ENCODE data around the gene KNOP1. TPM values are rescaled to one million over a fixed set of nuclear protein-coding genes. Genes with fewer than 3 reads are reported as not detected.

The KNOP1 gene
- total RNA-seq, 2 donors from 2014 or later: 4.1 to 5.4 TPM

DNA sequence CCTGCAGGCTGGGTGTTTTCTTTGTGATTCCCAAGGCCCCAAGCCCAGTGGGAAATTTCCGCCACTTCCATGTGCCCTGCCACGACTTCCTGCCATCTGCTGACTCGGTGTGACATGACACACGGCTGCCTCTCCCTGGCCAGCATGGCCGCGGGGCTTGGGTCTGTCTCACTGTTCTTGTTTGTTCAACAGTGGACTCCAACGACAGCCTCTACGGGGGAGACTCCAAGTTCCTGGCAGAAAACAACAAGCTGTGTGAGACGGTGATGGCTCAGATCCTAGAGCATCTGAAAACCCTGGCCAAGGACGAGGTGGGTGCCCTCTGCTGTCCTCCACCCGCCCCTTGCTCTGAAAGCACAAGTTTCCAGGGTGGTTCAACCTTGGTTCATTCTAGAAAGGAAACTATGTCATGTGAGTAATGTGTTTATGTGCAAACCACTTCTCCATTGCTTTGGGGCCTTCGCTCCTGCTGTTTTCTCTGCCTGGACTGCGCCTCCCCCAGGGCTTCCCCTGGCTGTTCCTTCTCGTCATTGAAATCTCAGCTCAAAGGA, 26.8 kb downstream of the KNOP1 start:
- Histone ChIP-seq H3K36me3 (peaks cover 21% of the 10 kb centered on the region), H3K4me1 (peaks cover 3 to 27% of the 10 kb centered on the region in 2 donors), H3K9me3 (no peaks in the 10 kb centered on the region), H3K27ac (peak overlapping the region; percentile 49 to 70), H3K27me3 (no peaks in the 10 kb centered on the region), H3K4me3 (no peak overlapping the region)
- TF ChIP-seq, protein P1, sequence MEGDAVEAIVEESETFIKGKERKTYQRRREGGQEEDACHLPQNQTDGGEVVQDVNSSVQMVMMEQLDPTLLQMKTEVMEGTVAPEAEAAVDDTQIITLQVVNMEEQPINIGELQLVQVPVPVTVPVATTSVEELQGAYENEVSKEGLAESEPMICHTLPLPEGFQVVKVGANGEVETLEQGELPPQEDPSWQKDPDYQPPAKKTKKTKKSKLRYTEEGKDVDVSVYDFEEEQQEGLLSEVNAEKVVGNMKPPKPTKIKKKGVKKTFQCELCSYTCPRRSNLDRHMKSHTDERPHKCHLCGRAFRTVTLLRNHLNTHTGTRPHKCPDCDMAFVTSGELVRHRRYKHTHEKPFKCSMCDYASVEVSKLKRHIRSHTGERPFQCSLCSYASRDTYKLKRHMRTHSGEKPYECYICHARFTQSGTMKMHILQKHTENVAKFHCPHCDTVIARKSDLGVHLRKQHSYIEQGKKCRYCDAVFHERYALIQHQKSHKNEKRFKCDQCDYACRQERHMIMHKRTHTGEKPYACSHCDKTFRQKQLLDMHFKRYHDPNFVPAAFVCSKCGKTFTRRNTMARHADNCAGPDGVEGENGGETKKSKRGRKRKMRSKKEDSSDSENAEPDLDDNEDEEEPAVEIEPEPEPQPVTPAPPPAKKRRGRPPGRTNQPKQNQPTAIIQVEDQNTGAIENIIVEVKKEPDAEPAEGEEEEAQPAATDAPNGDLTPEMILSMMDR (IDR thresholded peaks at IDR 0.05): peak in 1 of 2 donors; percentile 15
- no peak for DNase-seq (ENCODE audit: low spot score)

DNA sequence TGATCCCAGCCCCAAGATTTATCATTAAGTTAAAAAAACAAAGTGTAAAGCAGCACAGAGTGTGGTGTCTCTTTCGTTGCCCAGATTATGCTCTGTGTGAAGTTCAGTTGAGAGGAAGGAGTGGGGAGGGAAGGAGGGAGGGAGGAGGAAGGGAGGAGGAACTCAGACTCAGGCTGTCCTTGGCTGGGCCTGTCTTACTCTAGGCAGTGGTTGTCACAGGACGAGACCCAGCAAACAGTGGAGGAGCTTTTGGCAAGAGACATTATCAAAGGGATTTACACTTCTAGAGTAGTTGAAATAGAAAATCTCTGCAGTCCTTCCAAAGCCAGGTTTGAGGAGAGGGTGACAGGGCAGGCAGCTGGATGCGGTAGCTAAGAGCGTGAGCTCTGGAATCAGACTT, 27.8 kb downstream of the KNOP1 start:
- TF ChIP-seq, protein P1 (IDR thresholded peaks at IDR 0.05): no peak
- peaks cover 31% of the 10 kb centered on the region for H3K36me3 ChIP-seq
- peaks cover 0 to 19% of the 10 kb centered on the region in 2 donors for H3K4me1 ChIP-seq
- H3K27ac ChIP-seq: peak overlapping the region; percentile 49 to 70
- H3K4me3 ChIP-seq: no peak overlapping the region
- no peaks in the 10 kb centered on the region for H3K27me3 ChIP-seq
- DNase-seq (ENCODE audit: low spot score): no peak
- peaks cover 0 to 2% of the 10 kb centered on the region in 2 donors for H3K9me3 ChIP-seq

DNA sequence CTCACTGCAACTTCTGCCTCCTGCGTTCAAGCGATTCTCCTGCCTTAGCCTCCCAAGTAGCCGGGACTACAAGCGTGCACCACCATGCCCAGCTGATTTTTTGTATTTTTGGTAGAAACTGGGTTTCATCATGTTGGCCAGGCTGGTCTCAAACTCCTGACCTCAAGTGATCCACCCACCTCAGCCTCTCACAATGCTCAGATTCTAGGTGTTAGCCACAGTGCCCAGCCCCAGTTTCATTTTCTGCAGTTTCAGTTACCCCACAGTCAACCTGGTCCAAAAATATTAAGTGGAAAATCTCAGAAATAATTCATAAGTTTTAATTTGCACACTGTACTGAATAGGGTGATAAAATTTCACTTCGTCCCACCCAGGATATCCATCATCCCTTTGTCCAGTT, 28.7 kb downstream of the KNOP1 start:
- Histone ChIP-seq H3K4me3 (no peak overlapping the region), H3K9me3 (peaks cover 0 to 7% of the 10 kb centered on the region in 2 donors), H3K27me3 (no peaks in the 10 kb centered on the region), H3K36me3 (peaks cover 38% of the 10 kb centered on the region), H3K27ac (no peak overlapping the region), H3K4me1 (peaks cover 0 to 19% of the 10 kb centered on the region in 2 donors)
- no peak for DNase-seq (ENCODE audit: low spot score)
- TF ChIP-seq, protein P1 (IDR thresholded peaks at IDR 0.05): no peak

DNA sequence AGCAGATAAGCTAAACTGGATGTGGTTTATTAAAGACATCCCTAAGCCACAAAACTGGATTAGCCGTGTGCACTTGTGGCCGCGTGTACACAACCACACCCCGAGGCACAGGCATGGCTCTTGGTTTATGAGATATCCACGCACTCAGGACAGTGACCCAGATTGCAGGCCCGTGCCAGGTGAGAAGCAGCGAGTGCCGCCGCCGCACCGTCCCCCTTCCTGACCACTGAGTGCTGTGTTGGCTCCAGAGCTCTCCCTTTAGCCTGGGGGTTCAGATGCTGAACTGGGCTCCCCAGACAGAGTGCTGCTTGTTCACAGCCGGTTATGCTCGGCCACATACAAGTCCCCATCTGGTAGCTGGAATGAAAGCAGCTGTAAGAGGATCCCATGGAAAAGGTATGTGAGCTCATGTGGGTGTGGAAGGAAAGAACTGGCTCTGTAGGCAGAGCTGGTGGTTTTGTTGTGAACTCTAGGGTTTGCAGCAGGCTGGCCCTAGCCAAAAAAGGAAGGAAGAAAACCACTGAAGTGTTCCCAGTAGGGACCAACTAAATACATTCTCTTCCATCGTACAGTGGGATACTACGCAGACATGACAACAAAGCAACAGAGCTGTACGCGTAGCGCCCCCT, 29.5 kb downstream of the KNOP1 start:
- no peak overlapping the region for H3K4me3 ChIP-seq
- peaks cover 47% of the 10 kb centered on the region for H3K36me3 ChIP-seq
- H3K9me3 ChIP-seq: peaks cover 0 to 7% of the 10 kb centered on the region in 2 donors
- no peak for DNase-seq (ENCODE audit: low spot score)
- H3K27ac ChIP-seq: no peak overlapping the region
- peaks cover 0 to 19% of the 10 kb centered on the region in 2 donors for H3K4me1 ChIP-seq
- H3K27me3 ChIP-seq: no peaks in the 10 kb centered on the region
- TF ChIP-seq, protein P1 (IDR thresholded peaks at IDR 0.05): no peak

DNA sequence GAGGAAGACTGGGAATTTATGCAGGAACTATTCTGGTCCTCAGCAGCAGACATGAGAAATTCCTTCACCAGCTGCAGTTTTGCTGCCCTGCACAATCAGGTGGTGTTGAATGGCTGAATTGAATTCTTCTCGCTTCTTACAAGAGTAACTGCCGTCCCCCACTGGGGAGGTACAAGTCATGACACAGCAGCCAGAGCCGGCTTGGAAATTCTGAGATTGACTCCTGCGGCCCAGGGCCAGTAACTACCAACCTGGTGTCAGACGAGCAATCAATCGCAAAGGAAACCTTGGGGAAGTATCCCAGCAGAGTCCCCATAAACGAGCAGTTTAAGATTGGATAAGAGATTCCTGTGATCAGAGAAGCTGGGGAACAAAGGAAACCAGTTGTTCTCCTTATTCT, 30.7 kb downstream of the KNOP1 start:
- TF ChIP-seq, protein P1 (IDR thresholded peaks at IDR 0.05): no peak
- no peak overlapping the region for H3K4me3 ChIP-seq
- H3K27me3 ChIP-seq: no peaks in the 10 kb centered on the region
- H3K27ac ChIP-seq: no peak overlapping the region
- peaks cover 0 to 7% of the 10 kb centered on the region in 2 donors for H3K9me3 ChIP-seq
- peaks cover 59% of the 10 kb centered on the region for H3K36me3 ChIP-seq
- DNase-seq (ENCODE audit: low spot score): no peak
- peaks cover 0 to 19% of the 10 kb centered on the region in 2 donors for H3K4me1 ChIP-seq
